MG63 (cell line): ENCODE measurements around the gene KNOP1. TPM values are rescaled to one million over a fixed set of nuclear protein-coding genes. Genes with fewer than 3 reads are reported as not detected.
"Not testable (repeated sequence)": the region's sequence is repeated elsewhere in the genome, so short reads cannot be mapped to it uniquely, and the experiment has no call there.

Experiments
- DNase-seq: peaks from one replicate; pipeline ENCODE4 v3.0.0-alpha.2; 2020
- H3K27me3 ChIP-seq: fragments of 250-450 bp; sonication (Bioruptor Pico); 2 replicates; pipeline ENCODE4 v1.5.1; 2020; ENCODE audit warnings: mild to moderate bottlenecking, moderate library complexity
- H3K36me3 ChIP-seq: fragments of 250-450 bp; sonication (Bioruptor Pico); 2 replicates; pipeline ENCODE4 v1.5.1; 2020; ENCODE audit warnings: mild to moderate bottlenecking, moderate library complexity
- H3K4me3 ChIP-seq: fragments of 250-450 bp; sonication (Bioruptor Pico); 2 replicates; pipeline ENCODE4 v1.5.1; 2020; ENCODE audit warnings: mild to moderate bottlenecking, moderate library complexity
- H3K9me3 ChIP-seq: fragments of 250-450 bp; sonication (Bioruptor Pico); 2 replicates; pipeline ENCODE4 v1.5.1; 2020; ENCODE audit warnings: mild to moderate bottlenecking, moderate library complexity
- total RNA-seq: library from RNA; depleted of rRNA; stranded (reverse); fragments of >200 nt; shearing (Covaris generic); gene quantifications from 2 replicates; pipeline ENCODE4 v1.2.3, GENCODE V29; 2014; ENCODE audit warnings: low replicate concordance

The KNOP1 gene
- total RNA-seq, 1 experiment from 2014 or later: 15.2 TPM

DNA sequence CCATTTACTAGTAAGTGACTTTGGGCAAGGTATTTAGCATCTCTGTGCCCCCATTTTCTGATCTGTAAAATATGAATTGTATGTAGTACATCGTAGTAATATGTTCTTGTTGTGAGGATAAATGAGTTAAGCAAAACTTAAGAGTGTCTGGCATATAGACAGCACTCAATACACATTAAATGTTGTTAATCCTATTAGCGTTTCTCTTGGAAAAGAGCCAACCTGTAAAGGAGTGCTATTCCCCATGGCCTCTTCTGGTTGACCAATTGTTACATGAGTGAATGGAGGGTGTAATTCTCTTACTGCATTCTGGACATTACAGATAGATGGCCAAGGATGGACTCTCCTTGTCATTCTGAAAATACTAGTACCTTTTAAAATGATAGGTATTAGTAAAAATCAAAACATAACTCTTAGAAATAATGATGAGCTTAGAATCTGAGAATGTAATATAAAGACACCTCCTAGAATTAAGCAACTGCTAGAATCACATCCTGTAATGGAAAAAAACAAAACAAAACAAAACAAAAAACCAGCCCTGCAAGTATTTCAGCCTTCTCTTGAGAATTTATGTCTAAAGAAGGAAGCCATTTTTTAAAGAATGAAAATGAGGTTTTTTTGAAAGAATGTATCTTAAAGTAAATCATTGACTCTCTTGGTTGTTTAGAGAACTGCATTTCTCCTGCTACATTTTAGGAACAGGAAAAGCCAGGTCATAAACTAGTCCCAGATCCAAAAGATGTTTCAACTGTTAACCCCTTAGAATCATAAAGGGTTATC is 30.6 kb upstream of the KNOP1 start:
- no peak overlapping the region for H3K4me3 ChIP-seq
- no peak for DNase-seq
- no peaks in the 10 kb centered on the region for H3K9me3 ChIP-seq
- no peaks in the 10 kb centered on the region for H3K36me3 ChIP-seq
- no peaks in the 10 kb centered on the region for H3K27me3 ChIP-seq

DNA sequence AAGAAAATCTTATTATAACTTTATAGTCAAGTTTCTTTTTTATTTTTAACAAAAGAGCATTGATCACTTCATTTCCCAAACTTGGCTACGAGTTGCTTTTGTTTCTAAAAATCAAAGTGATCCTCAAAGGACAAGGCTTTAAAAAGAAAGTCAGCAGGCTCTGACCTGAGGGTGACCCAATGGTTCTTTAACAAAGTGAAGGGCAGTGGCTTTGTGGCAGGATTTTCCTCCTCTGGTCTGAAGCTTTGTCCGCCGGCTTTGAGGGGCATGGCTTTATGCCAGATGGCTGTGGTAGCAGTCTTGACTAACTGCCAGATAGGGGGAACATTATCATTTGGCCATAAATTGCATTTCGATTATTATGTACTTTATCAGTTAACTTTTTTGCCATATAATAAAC is 28.5 kb upstream of the KNOP1 start:
- no peak for DNase-seq
- Histone ChIP-seq H3K4me3 (no peak overlapping the region), H3K27me3 (no peaks in the 10 kb centered on the region), H3K9me3 (no peaks in the 10 kb centered on the region), H3K36me3 (no peaks in the 10 kb centered on the region; the same call in 1 of the 2 replicates)

DNA sequence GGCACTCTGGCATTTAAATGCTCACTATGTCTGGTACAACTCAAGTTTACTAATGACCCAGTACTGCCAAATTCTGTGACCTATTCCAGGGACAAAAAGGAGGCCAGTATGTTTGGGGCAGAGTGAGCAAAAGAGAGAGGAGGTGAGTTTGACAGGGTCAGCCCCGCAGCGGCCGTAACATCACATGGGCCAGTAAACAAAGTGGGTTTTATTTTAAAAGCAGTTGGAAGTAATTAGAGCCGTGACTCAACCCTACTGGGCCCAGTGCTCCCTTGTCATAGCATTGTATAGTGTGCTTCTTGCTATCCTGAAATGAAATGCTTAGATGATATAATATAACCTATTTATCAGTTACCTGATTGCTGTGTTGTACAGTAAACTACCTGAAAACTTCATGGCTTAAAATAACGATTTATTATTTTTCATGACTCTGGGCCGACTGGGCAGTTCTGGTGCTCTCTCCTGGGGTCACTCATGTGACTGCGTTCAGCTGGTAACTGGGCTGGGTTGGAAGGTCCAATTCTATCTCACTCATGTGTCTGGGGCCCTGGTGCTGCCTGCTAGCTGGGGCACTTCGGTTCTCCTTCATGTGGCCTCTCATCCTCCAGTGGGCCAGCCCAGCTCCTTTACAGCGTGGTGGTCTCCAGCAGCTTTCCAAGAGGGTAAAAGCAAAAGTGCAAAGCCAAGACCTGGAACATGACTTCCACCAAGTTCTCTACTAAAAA is 27.4 kb upstream of the KNOP1 start:
- Histone ChIP-seq H3K9me3 (no peaks in the 10 kb centered on the region), H3K27me3 (no peaks in the 10 kb centered on the region), H3K36me3 (no peaks in the 10 kb centered on the region; the same call in 1 of the 2 replicates), H3K4me3 (no peak overlapping the region)
- peak; percentile 38 for DNase-seq

DNA sequence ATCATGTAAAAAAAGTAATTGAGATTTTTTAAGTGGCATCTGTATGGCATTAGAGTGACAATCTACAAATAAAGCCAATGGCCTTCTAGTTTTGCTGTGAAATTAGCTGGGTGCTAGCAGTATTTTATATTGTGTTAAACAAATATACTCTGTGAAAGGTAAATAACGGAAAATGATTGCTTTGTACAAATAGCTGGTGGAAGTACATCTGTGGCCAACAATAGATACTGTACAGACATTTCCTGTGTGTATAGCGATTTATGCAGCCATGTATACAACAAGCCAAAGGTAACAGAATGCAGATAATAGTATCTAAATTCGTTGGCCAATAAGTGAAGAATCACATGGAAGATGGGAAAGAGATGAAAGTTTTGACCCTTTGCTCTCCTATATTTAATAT is 26.6 kb upstream of the KNOP1 start:
- Histone ChIP-seq H3K9me3 (no peaks in the 10 kb centered on the region; the same call in 1 of the 2 replicates), H3K27me3 (no peaks in the 10 kb centered on the region), H3K4me3 (no peak overlapping the region), H3K36me3 (no peaks in the 10 kb centered on the region; the same call in 1 of the 2 replicates)
- DNase-seq: no peak

DNA sequence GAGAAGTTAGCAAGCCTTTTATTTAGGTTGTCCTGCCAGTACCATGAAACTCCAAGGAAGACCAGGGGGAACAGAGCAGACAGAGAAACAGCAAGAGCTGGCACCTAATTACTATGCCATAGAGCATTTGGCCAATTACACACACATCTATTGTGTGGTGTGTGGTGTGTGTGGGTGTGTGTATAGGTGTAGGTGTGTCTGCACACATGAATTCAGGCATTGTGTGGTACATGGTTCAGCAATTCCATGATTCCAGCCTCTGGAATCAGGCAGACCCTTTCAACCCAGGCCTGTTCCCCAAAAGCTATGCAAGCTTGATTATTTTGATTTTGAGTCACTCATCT is 25.8 kb upstream of the KNOP1 start:
- Histone ChIP-seq H3K9me3 (no peaks in the 10 kb centered on the region; the same call in 1 of the 2 replicates), H3K4me3 (no peak overlapping the region), H3K27me3 (no peaks in the 10 kb centered on the region), H3K36me3 (no peaks in the 10 kb centered on the region; the same call in 1 of the 2 replicates)
- no peak for DNase-seq

DNA sequence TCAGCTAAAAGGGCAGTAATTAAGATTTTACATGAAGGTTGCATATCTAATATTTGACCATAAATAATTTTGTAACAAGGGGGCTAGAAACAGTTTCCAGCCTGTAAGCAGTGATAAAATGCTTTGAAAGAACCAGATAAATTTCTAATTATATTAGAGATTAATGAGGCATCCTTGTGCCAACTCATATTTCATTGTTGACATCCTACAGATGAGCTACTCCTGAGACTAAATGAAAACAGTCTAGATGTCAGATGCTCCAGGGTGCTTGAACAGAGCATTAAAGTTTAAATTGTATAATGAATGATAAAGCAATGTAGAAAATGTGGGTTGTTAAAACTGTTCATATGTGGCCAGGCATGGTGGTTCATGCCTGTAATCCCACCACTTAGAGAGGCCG is 23.3 kb upstream of the KNOP1 start:
- DNase-seq: no peak
- H3K36me3 ChIP-seq: peaks cover 4% of the 10 kb centered on the region
- no peak overlapping the region for H3K4me3 ChIP-seq
- H3K9me3 ChIP-seq: no peaks in the 10 kb centered on the region; the same call in 1 of the 2 replicates
- no peaks in the 10 kb centered on the region for H3K27me3 ChIP-seq

DNA sequence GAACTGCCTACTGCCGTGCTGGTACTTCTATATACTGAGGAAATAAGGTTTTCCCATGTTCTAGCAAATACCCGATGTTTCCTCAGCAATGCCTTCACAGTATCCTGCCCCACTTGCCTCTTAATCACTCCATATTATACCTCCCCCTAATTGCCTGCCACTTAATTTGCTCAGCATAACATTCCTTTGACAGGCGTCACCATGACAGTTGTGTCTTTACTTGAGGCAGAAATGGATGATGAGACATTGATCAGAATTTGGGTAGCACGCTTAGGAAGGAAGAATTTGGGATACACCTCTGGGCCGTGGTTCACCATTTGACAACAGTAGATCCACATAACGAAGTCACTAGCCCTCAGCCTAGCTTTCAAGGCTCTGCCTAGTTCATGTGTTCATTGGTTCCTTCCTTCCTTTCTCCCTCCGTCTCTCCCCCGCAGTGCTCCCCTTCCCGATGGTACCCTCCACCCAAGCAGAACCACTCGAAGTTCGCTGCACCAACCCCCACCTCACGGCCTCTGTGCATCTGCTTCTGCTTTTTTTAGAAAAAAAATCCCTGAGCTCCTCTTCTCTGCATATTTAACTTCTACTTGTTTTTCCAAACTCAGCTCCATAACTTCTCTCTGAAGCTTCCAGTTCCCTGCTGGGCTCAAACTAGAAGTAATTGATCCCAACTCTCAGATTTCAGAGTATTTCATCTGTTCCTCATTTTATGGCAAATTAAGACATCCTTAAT is 19.4 kb upstream of the KNOP1 start:
- no peaks in the 10 kb centered on the region for H3K27me3 ChIP-seq
- H3K36me3 ChIP-seq: peaks cover 7% of the 10 kb centered on the region
- H3K9me3 ChIP-seq: no peaks in the 10 kb centered on the region; the same call in 1 of the 2 replicates
- DNase-seq: no peak
- no peak overlapping the region for H3K4me3 ChIP-seq

DNA sequence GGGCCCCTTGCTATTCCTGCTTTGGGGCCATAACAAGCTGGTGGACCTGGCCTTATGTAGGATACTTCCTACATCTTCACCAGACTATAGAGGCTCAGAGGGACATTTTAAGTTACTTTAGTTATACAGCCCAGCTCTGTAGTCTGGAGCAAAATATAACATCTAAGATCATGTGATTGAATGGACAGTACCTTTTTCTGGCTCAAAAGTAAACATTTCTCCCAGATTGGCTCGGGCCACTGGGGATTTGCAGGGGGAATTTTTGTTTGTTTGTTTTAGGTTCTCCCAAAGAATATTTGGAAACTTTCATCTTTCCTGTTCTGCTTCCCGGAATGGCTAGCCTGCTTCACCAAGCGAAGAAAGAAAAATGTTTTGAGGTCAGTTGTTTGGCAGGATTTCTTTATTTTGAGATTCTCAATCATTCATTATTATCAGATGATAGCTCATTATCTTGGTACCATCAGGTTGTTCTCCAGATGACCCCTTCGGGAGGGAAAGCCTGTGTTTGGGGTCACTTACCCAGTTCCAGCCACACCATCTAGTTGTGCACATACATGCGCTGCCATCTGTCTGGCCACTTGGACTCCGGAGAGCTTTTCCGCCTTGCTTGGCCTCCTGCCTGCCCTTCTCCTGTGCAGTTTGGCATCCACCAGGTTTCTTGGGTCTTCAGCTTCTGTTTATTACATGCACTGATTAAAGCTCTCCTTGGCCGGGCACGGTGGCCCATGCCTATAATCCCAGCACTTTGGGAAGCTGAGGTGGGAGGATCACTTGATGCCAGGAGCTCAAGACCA is 17.2 kb upstream of the KNOP1 start:
- Histone ChIP-seq H3K9me3 (no peaks in the 10 kb centered on the region; the same call in 1 of the 2 replicates), H3K4me3 (no peak overlapping the region), H3K27me3 (no peaks in the 10 kb centered on the region), H3K36me3 (peaks cover 7% of the 10 kb centered on the region)
- DNase-seq: no peak

DNA sequence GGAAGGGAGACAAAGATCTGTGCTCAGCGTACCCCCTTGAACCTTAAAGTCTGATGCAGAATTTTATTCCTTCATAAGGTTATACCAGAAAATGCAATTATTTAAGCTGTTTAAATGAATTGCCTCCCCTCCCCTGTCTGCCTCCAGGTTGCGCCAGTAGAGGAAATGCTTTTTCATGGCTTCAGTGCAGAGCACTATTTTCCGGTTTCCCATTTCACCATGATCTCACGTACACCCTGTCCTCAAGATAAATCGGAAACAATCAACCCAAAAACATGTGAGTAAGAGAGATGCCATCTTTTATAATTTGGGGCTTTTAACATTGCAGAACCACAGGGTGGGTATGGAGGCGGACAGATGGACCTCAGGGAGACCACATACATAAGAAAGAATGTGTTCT is 15.5 kb upstream of the KNOP1 start:
- peaks cover 7% of the 10 kb centered on the region for H3K36me3 ChIP-seq
- H3K9me3 ChIP-seq: no peaks in the 10 kb centered on the region
- no peaks in the 10 kb centered on the region for H3K27me3 ChIP-seq
- no peak overlapping the region for H3K4me3 ChIP-seq
- no peak for DNase-seq

DNA sequence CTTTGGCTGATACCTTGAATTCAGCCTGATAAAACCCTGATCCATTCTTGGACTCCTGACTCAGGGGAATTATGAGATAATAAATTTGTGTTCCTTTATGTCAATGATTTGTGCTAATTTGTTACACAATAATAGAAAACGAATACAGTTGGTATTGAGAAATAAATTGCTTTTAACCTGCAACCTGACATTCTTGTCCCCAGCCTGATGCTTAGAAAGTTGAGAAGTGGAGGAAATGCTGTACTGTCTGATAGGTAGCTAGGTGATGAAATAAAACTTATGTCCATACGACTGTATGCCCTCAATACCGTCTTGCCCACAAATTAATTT is 10.6 kb upstream of the KNOP1 start:
- DNase-seq: no peak
- peaks cover 4% of the 10 kb centered on the region for H3K36me3 ChIP-seq
- no peaks in the 10 kb centered on the region for H3K27me3 ChIP-seq
- H3K4me3 ChIP-seq: no peak overlapping the region
- no peaks in the 10 kb centered on the region for H3K9me3 ChIP-seq

DNA sequence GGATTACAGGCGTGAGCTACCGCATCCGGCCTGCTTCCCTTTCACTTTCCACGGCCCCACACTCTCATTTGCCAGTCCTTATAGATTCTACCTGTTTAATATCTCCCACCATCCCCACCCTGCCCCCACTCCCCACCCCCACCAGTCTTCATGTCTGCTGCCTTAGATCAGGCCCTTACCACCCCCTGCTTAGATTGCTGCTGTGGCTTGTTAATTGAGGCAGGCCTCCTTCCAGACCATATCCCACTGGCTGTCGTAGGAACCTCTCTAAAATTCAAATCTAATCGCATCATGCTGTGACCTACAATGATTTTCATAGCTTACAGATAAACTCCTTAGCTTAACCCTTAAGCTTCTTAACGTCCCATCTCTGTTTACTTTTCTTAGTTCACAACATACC is 5.0 kb upstream of the KNOP1 start:
- no peak overlapping the region for H3K4me3 ChIP-seq
- no peaks in the 10 kb centered on the region for H3K27me3 ChIP-seq
- no peaks in the 10 kb centered on the region for H3K9me3 ChIP-seq
- H3K36me3 ChIP-seq: no peaks in the 10 kb centered on the region
- no peak for DNase-seq

DNA sequence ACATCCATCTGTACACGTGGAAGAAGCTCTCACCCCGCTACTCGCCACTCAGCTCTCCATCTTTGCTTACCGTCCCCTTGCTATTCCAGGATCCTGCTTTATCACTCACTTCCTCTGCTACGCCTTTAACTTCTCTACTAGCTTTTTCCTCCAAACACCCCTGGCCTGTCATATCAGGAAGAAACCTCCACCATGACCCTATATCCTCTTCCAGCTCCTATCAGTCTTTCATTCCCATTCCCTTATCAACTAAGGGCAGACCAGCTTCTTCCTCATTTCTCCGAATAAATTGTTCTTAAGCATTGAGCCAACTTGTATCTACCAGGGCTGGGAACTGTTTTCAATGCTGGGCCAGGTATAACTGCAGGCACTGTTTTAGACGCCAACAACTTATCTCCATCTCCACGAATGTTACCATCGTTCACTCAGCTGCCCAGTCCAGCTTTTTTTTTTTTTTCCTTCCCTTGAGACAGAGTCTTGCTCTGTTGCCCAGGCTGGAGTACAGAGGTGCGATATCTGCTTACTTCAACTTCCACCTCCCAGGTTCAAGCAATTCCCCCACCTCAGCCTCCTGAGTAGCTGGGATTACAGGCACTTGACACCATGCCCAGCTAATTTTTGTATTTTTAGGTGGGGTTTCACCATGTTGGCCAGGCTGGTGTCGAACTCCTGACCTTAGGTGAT is 4.4 kb upstream of the KNOP1 start:
- no peaks in the 10 kb centered on the region for H3K36me3 ChIP-seq
- H3K9me3 ChIP-seq: no peaks in the 10 kb centered on the region
- DNase-seq: no peak
- no peaks in the 10 kb centered on the region for H3K27me3 ChIP-seq
- no peak overlapping the region for H3K4me3 ChIP-seq

DNA sequence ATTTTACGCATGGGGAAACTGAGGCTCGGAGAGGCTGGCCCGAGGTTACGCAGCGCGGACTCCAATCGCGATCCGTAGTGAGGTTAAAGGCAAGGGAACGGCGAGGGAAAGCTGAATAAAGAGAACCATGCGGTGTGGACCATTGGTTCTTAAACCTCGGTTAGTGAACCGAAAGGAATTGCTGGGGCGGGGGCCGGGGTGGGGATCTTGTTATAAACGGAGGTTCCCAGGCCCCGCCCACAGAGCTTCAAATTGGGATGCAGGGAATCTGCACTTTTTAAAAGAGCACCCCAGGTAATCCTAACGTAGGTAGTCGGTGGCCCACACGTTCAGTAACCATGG is 568 bp upstream of the KNOP1 start:
- no peaks in the 10 kb centered on the region for H3K27me3 ChIP-seq
- no peaks in the 10 kb centered on the region for H3K9me3 ChIP-seq
- peaks cover 19% of the 10 kb centered on the region for H3K36me3 ChIP-seq
- peak; percentile 44 for DNase-seq
- H3K4me3 ChIP-seq: peak overlapping the region; percentile 88

DNA sequence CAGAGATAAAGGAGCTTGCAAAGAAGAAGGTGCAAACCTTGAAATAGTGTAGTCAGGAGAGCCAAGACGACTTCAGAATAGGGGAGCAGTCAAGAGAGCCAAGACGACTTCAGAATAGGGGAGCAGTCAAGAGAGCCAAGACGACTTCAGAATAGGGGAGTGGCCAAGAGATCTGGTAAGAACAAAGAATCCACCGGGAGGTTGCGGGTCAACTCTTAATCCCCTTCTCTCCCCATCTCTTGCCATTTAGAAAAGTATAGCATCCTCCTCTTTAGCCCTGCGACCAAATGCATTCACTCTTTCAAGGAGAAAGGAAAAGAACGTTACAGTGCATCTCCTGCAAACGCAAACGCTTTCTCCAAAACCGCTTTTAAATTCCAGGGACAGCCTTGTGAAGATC is 713 bp downstream of the KNOP1 start:
- peaks cover 32% of the 10 kb centered on the region for H3K36me3 ChIP-seq
- no peaks in the 10 kb centered on the region for H3K27me3 ChIP-seq
- H3K9me3 ChIP-seq: no peaks in the 10 kb centered on the region
- peak overlapping the region; percentile 88 for H3K4me3 ChIP-seq
- DNase-seq: no peak

DNA sequence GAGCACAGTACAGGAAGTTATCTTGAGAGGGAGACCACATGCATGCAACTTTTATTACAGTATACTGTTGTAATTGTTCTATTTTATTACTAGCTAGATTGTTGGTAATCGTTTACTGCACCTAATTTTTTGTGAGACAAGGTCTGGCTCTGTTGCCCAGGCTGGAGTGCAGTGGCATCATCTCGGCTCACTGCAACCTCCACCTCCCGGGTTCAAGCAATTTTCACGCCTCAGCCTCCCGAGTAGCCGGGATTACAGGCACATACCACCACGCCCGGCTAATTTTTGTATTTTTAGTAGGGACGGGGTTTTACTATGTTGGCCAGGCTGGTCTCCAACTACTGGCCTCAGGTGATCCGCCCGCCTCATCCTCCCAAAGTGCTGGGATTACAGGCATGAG is 1.3 kb downstream of the KNOP1 start:
- H3K27me3 ChIP-seq, DNase-seq, H3K9me3 ChIP-seq: not testable (repeated sequence)
- peak overlapping the region; percentile 88 for H3K4me3 ChIP-seq
- peaks cover 36% of the 10 kb centered on the region for H3K36me3 ChIP-seq

DNA sequence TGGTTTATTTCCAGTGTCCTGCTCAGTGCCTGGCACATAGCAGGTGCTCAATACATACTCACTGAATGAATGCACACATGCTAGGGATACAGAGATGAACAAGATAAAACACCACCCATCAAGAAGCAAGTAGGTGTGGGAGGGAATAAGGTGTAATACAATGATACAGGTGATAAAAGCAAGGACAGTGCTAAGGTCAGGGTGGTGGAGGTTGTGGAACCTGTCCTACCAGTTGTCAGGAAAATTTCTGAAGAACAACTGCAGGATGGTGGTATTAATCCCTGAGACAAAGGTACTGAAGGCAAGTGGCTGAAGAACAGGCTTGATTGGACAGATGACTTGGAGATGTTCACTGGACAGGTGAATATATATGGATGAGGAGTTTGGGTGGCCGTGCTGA is 1.8 kb downstream of the KNOP1 start:
- DNase-seq: no peak
- Histone ChIP-seq H3K9me3 (no peaks in the 10 kb centered on the region), H3K27me3 (no peaks in the 10 kb centered on the region), H3K36me3 (peaks cover 42% of the 10 kb centered on the region), H3K4me3 (peak overlapping the region; percentile 88; the same call in 1 of the 2 replicates)
